ENCODE data around the gene BAIAP3.

DNA sequence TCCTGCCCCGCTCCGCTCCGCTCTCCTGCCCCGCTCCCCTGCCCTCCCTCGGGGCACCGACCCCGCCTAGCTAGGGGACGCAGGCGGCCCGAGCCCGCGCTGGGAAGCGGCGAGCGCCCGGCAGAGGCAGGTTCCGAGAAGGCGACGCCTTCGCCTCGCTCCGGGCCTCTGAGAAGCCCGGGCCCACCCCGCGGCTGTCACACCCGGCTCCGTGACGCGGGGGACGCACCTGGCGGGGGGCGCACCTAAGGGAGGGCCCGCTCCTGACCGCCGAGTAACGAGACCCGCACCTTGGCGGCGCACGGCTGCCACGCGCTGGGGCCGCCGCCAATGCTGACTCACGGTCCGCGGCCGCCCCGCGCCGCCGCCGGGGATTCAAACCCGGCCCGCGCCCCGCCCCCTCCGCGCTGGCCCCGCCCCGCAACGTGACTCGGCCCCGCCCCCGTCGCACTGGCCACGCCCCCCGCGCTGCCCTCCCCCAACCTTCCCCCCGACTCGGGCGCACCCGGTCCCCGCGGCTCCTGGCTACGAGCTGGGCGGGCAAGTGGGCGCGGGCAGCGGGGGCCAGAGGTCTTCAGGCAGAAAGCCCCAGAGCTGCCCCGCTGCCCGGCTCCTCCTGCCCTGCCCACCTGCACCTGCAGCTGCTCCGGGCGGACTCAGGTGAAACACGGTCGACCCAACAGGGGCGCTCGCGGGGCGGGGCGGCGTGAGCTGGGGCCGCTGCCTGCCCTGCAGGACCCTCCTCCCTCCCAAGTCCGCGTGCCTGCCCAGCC, 46.0 kb downstream of the BAIAP3 start:
- TF ChIP-seq, protein P1, sequence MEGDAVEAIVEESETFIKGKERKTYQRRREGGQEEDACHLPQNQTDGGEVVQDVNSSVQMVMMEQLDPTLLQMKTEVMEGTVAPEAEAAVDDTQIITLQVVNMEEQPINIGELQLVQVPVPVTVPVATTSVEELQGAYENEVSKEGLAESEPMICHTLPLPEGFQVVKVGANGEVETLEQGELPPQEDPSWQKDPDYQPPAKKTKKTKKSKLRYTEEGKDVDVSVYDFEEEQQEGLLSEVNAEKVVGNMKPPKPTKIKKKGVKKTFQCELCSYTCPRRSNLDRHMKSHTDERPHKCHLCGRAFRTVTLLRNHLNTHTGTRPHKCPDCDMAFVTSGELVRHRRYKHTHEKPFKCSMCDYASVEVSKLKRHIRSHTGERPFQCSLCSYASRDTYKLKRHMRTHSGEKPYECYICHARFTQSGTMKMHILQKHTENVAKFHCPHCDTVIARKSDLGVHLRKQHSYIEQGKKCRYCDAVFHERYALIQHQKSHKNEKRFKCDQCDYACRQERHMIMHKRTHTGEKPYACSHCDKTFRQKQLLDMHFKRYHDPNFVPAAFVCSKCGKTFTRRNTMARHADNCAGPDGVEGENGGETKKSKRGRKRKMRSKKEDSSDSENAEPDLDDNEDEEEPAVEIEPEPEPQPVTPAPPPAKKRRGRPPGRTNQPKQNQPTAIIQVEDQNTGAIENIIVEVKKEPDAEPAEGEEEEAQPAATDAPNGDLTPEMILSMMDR (IDR thresholded peaks at IDR 0.05) = no peak
- no peak for TF ChIP-seq POLR2AphosphoS5 (IDR thresholded peaks at IDR 0.05; ENCODE audit: insufficient read depth in 1 of 2, low read depth in 1 of 2)
- TF ChIP-seq POLR2A (IDR thresholded peaks at IDR 0.05) = no peak
